ENCODE data around the gene TRAF3IP3.

The TRAF3IP3 gene

DNA sequence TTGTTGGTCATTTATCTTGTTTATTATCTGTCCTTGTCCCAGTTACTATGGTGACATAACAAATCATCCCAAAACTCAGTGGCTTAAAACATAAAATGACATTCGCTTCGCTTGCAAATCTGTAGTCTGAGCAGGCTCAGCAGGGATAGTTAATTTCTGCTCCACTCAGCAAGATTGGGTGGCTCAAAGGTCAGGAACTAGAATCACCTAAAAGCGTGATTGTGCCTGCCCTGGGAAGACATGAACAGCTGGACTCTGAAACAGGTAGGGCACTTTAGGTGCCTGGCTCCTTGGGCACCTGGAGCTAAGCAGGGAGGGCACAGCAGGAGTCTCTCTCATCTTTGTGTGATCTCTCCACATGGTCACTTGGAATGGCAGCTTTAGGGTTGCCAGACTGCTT lies 14.7 kb upstream of the TRAF3IP3 start:
- DNase-seq, result no peak

DNA sequence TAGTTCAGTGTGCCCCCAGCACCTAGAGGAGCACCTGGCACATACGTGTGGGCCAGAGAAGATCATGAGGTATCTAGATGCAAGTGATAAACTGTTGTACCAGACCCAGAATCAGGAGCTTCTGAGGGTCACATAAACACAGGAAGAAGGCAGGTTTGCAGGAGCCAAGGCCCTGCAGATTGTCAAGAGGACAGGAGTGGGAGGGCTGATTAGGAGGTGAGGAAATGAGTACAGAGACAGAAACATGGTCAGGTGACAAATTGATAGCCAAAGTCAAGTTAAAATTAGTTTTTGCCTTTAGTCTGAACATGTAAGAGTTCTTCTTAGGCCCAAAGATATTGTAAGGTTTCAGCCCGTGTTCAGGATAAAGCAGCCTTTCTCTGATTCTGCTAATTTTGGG lies 14.0 kb upstream of the TRAF3IP3 start:
- no peak for DNase-seq

DNA sequence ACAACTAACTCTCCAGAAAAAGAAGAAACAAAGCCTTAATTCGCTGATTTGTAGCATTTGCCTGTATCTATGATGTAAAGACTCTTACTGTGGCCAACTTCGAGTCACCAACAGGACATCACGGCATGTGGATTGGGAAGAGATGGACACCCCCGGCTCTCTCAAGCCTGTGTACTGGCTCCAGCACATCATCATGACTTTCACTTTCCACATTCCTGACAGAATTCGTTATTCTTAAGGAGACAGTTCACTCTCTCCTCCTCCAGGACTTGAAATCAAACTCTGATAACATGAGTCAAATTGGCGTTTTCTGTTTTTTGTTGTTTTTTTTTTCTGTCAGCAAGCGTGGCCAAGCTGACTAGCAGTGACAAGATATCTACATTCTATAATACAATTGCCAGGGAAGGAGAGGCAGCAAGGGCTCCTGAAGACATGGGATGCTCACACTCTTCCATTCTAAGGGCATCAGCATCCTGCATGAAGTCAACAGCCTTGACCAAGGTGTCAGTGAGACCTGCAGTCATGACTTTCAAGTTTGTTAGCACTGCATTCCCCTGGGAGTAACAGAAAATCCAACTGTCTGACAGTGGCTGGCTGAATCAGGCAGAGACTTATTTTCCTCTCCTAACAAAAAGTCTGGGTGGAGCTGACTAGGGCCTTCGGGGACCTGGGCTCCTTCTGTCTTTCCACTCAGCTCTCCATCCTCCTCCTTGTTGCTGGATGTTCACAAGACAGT lies 13.3 kb upstream of the TRAF3IP3 start:
- DNase-seq, result no peak

DNA sequence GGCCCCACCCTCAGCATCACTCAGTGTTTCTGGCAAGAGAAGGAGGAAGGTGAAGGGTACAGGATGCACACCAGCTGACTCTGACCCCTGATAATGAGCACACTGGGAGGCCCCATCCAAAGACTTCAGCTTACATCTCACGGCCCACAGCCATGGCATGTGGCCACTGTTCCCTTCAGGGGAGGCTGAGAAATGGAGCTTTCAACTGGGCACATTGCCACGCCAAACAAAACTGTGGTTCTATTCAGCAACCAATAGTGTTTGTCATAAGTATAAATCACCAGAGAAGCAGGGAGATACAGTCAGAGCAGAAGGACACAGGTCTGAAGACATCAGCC lies 12.7 kb upstream of the TRAF3IP3 start:
- no peak for DNase-seq

DNA sequence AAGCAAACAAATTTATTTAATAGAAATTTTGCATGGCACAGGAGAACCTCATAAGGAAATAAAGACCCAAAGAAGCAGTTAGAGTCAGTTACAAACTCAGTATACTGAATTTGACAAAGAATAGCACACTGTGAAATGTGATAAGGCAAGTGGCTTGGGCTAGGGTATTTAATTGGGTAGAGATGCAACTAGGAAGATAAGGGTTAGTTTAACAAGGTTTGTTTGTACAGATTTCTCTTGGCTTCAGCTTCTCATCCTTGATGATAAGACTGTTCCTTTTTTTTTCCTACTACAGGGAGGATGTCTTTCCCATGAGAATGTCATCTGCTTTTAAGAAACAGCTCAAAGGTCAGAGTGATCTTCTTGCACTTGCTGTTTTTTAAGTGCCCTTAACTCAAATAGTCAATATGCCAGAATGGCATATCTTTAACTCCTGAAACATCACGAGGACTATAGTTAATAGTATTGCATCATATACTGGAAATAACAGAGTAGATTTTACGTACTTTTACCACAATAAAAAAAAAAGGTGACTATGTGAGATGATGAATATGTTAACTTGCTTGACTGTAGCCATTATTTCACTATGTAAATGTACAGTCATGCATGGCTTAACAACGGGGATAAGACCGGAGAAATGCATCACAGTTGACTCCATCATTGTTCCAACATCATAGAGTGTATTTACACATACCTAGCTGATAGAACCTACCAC lies 9.2 kb upstream of the TRAF3IP3 start:
- no peak for DNase-seq

DNA sequence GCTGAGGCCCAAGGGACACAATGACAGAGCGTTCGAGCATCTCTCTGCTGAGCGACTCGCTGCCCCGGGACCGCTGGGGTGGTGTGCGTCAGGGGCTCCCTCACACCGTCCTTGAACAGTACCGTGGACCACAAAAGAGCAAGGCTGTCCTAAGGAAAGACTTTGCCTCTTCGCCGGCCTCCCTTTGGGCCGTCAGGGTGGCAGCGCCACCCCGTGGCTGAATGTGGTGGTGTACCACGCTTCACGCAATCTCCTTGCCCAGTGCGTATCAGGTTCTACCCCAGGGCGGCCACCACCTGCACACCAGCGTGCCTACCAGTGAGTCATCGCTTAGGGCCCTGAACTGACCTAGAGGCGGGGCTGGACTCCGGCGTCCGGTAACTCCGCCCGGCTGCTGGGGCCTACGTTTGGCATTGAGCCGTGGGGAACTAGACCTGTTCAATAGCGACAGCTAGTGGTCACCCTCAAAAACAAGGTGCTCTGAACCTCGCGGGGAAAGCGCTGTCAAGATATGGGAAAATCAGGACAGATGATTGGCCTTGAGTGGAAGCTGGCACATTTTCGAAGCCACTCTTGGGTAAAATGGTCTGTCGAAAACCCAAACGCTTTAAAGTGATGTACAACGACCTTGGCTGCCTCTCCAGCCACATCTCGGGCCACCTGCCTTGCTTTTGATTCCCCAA lies 8.1 kb upstream of the TRAF3IP3 start:
- peak; percentile 97 for DNase-seq

- no peak for DNase-seq
Measured at GRCh38 chr1:209748620-209749019, 7.2 kb upstream of the TRAF3IP3 start.

- DNase-seq, result no peak
Measured at GRCh38 chr1:209749205-209749604, 6.6 kb upstream of the TRAF3IP3 start.

DNA sequence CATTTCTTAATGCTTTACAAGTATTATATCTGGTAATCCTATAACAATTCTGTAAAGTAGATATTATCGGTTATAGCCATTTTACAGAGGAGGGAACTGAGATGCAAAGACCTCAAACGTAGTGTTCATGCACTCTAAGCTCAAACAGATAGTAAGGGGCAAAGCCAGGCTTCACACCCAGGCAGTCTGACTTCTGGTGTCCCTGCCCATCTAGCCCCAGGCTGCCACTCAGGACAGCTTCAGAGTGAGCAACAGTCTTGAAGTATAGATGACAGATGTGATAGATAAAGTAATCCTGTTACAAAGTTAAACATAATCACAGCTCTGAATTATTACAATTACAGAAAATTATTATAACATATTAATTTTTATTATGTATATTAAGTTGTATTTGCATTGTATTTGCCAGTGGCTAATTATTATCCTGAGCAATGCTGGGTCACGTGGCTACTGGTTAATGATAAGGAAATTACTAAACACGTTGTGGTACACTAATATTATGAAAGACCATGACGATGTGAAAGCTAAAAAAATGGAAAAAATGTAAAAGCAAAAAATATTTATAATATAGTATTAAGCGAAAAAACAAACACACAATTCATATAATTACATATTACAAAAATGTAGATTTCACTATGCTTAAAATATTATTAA lies 6.1 kb upstream of the TRAF3IP3 start:
- no peak for DNase-seq

DNA sequence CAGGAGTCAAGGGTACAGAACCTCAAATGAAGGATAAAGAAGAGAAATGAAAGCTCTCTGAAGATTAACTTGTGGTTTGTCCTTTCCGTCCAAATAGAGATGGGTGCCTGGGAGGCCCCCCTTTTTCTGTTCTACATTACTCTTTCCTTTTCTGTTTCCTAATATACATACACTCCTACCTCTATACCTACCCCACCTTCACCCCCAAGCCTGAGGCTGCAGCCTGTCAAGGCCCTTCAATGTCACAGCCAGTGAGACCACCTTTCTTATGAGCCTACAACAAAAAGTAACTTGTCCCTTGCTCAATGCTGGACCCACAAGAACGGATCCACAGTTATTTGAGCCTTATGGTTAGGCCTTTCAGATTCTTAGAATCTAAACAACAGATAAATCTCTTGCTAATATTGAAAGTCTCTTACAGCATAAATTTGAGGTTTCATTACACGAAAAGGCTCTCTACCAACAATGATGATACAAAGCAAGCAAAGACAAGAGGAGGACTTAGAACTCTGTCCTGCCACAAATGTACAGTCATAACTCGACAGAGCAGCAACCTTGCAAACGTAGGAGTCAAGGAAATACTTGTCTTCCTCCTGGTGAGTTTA lies 4.1 kb upstream of the TRAF3IP3 start:
- no peak for DNase-seq

DNA sequence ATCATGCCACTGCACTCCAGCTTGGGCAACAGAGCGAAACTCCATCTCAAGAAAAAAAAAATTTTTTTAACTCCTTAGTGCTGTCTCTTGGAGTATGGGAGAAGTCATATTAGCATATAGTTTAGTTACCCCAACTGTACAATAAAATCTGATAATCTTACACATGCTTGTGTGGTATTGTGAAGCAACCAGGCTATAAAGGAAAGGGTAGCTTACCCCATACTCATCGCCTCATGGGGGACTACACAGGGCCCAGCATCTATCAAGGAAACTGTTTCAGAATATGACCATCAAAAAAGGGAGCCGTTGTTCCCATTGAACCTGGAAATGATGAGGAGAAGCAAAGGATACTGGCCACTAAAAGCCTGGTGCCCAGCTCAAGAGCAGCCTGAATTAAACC lies 3.0 kb upstream of the TRAF3IP3 start:
- DNase-seq, result no peak

- DNase-seq, result no peak
Measured at GRCh38 chr1:209755256-209755655, 597 bp upstream of the TRAF3IP3 start.

- no peak for DNase-seq
Measured at GRCh38 chr1:209756615-209757445, 977 bp downstream of the TRAF3IP3 start.

DNA sequence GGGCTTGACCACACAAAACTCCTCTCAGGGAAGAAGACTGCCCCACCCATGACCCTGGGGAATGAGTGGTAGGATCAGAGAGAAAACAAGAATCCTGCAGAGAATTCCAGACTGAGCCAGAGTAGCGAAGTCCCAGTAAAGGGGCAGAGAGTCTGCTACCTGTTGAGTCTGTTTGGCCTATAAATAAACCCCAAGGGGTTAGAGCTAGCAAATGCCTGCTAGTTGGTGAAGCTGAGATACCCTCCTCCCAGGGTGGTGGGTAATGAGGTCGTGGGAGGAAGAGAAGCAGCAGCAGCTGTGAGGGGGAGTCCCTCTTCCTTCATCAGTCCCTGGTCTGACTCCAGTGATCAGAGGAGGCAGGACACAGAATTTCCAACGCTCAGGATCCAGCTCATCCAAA lies 2.5 kb downstream of the TRAF3IP3 start:
- DNase-seq, result no peak

DNA sequence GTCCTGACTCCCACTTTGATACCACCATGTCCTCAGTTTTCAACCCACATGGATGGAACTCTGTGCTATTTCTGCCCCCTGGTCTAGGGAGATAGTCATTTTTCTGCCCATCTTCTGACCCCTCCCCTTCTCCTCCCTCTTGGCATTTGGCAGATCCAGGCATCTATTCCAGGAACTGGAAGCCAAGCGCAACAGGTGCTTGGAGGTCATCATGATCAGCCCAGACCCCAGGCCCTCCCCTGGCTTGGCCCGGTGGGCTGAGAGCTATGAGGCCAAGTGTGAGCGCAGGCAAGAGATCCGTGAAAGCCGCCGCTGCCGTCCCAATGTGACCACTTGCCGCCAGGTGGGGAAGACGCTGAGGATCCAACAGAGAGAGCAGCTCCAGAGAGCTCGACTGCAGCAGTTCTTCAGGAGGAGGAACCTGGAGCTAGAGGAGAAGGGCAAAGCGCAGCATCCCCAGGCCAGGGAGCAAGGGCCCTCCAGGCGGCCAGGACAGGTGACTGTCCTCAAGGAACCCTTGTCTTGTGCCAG lies 4.0 kb downstream of the TRAF3IP3 start:
- no peak for DNase-seq

DNA sequence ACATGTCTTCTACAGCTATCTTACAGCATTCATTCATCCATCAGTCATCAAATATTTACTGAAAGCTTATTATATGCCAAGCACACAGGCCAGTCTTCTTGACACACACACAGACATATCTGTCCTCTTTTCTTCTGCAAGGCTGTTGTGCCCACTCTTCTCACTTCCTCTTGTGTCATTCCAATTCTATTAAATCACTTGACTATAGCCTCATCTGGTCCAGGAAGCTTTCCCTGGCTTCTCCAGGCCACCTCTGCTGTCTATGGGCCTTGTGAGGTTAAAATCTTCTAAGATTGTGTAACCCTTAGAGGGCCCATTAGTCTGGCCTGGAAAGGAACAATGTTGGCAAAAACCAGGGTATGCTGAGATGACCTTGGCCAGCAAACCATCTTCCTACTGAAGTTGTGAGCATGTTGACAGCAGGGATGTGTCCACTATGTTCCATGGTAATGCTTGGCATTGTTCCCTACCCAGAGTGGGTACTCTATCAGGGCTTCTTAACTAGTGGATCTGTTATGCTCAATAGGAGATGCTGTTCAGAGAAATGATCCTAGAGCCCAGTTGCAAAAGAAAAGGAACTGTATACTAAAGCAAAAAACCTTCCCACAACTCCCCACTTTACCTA lies 5.3 kb downstream of the TRAF3IP3 start:
- no peak for DNase-seq

- no peak for DNase-seq
Measured at GRCh38 chr1:209766051-209766450, 10.2 kb downstream of the TRAF3IP3 start.

- no peak for DNase-seq
Measured at GRCh38 chr1:209767096-209767495, 11.2 kb downstream of the TRAF3IP3 start.

GRCh38 chr1:209767706-209768105 lies 11.9 kb downstream of the TRAF3IP3 start:
- DNase-seq, result no peak

GRCh38 chr1:209768354-209768774 lies 12.5 kb downstream of the TRAF3IP3 start:
- peak; percentile 78 for DNase-seq

DNA sequence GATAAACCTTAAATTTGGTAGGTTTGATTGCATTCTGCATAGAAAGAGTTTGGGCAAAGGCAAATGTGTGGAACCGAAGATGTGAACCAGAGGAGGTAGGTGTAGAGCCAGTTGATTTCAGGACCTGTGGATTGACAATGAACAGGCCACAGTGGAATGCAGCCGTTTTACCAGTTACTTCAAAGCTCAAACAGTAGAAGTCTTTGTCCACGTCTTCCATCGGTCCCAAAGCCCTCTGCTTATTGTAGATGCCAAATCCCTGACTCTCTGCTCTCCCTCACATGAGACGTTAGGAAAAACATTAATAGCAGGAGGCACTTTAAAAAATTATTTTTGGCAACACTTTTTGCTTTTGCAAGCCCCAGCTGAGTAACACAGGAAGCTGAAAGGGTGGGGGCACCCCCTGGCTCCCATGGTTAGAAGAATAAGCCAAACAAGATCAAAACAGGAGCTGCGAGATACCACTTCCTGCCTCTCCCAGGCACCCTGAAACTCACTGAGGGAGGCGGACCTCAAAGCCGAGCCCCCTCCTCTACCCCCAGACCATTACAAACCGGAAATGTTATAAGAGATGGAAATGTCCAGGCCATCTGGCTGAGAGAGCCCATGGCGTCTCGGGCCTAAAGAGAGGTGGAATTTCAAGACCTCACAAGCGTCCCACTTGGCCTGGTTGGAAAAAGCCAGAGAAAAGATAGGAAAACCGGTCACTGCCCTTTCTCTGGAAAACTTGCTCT lies 13.5 kb downstream of the TRAF3IP3 start:
- DNase-seq, result peak; percentile 73
